GM18868 (cell line): Measurements from ENCODE around the gene RPL13.
"Not testable (repeated sequence)": the region's sequence is repeated elsewhere in the genome, so short reads cannot be mapped to it uniquely, and the experiment has no call there.

Source experiments
- ATAC-seq: cut with Tn5 transposase; IDR thresholded peaks from one replicate; pipeline ENCODE4 v1.9.1; 2021; ENCODE audit warnings: mild to moderate bottlenecking, moderate library complexity; ENCODE audit not compliant: unreplicated experiment

The RPL13 gene

GRCh38 chr16:89576153-89577054 lies 15.9 kb downstream of the RPL13 start:
- no peak for ATAC-seq

- no peak for ATAC-seq
These were observed 16.7 kb downstream of the RPL13 start for GRCh38 chr16:89577055-89577759.

GRCh38 chr16:89579351-89579750 lies 18.9 kb downstream of the RPL13 start:
- ATAC-seq = no peak

- ATAC-seq = no peak
These were observed 20.7 kb downstream of the RPL13 start for GRCh38 chr16:89581045-89581695.

GRCh38 chr16:89581861-89582563 lies 21.5 kb downstream of the RPL13 start:
- no peak for ATAC-seq

GRCh38 chr16:89582614-89583196 lies 22.2 kb downstream of the RPL13 start:
- no peak for ATAC-seq

GRCh38 chr16:89583197-89583894 lies 22.9 kb downstream of the RPL13 start:
- ATAC-seq = no peak

GRCh38 chr16:89583895-89584644 lies 23.6 kb downstream of the RPL13 start:
- no peak for ATAC-seq

- ATAC-seq = no peak
These were observed 24.5 kb downstream of the RPL13 start for GRCh38 chr16:89584768-89585549.

GRCh38 chr16:89586218-89586617 lies 25.7 kb downstream of the RPL13 start:
- no peak for ATAC-seq

- ATAC-seq = no peak
These were observed 26.4 kb downstream of the RPL13 start for GRCh38 chr16:89586853-89587252.

- ATAC-seq = not testable (repeated sequence)
These were observed 27.2 kb downstream of the RPL13 start for GRCh38 chr16:89587676-89588075.

- no peak for ATAC-seq
These were observed 28.1 kb downstream of the RPL13 start for GRCh38 chr16:89588413-89589109.

GRCh38 chr16:89589241-89589926 lies 28.9 kb downstream of the RPL13 start:
- no peak for ATAC-seq

- no peak for ATAC-seq
These were observed 33.4 kb downstream of the RPL13 start for GRCh38 chr16:89593841-89594240.

GRCh38 chr16:89595330-89596060 lies 35.0 kb downstream of the RPL13 start:
- no peak for ATAC-seq
